Measurements from ENCODE around the gene FHOD3.

Gene FHOD3

DNA sequence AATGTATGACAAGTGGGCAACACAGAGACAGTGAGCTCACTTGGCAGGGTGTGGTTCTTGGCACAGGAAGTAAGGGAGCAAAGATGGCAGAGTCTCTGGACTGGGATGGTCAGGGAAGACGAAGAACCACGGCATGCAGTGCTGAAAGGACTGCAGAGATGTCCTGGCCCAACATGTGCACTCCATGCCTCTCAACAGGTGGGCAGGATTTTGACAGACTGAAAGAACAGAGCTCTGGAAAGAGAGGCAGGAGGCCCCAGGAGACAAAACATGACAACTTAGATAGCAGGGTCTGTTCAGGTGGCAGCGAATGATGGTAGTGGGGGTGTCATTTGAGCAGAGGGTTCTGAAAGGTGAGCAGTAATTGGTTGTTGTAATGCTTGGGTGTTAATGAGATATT lies 180.3 kb downstream of the FHOD3 start:
- DNase-seq (ENCODE audit: low read depth) = no peak

DNA sequence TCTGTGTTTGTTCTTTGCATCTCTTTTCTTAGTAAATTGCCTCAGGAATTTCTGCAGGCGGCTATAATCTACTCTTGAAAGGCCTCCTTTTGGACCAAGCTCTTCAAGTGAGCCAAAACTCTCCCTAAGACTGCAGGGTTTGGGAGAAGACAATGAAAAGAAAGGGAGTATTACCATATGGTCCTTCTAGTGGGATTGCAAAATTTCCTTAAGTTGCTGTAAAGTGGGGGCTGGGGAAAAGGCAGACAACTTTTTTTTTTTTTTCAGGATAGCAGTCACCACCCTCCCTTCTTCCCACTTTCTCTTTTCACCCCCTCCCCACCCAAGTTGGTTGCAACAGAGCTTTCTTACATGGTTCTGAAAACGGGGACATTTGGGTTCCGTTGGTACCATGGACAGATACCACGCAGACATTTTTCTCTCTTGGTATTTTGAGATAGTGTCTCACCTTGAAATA lies 183.7 kb downstream of the FHOD3 start:
- DNase-seq (ENCODE audit: low read depth) = peak; percentile 19

DNA sequence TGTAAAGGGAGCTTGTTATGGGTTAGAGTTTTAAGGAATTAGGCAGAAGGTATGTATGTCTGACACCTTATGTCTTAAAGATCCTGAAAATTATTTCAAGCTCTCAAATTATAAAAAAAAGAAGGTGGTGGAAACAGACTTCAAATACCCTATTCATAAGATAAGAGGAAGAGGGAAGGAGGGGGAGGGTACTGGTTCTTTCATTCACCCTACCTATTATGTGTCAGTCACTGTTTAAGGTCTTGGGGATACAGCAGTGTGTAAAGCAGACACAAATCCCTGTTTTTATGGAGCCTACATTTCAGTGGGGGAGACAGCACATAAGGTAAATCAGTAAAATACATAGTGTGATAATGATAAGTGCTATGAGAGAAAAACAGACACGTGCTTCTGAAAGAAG lies 184.4 kb downstream of the FHOD3 start:
- no peak for DNase-seq (ENCODE audit: low read depth)

DNA sequence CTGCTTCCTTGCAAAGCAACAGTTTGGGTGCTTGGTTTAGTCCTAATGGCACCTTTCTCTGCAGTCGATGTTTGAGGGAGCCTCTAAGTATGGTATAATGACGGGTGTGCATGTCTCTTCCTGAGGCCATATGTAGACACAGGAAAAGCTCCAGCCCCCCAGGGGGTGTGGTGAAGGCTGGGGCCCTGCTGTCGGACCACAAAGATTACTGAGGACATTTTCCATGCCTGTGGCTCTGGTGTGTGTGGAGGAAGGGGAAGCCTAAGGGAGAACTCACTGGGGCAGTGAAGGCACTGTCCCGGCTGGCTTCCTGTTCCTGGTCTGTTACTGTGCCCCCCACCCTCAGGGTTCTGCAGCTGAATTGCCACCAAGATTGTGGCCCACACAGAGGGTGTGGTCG lies 187.1 kb downstream of the FHOD3 start:
- no peak for DNase-seq (ENCODE audit: low read depth)

DNA sequence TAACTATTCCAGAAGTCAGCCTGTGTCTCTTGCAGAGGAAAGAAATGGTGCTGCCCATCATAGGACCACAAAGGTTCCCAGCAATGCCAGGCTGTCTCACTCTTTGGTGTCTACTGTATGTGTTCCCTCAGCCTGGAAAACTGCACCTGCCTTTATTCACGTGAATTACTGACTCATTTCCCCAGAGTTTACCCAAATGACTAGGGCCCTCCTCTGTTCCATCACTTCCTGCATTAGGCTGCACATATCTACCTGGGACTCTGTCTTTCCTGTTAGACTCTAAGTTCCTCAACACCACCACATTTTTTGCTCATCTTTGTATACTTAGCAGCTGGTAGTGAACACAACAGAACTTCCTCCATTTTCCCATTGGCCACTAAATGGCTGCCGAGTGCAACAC lies 188.3 kb downstream of the FHOD3 start:
- no peak for DNase-seq (ENCODE audit: low read depth)

DNA sequence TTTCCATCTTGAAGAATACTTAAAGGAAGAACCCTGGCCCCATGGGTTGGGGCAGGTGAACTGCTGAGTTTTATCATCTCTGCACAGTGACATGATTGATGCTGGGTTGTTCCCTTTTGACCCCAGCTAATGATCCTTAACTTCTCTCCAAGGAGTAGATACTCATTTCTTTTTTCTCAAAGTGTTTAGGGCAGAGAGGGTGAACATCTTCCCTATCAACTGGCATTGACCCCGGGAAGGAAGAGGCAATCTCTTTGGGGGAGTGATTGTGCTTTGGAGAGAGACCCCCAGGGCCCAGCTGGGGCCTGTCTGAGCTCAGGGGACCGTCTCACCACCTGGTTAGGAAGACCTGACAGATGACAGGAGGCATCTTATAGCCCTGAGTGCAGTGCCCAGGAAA lies 190.6 kb downstream of the FHOD3 start:
- DNase-seq (ENCODE audit: low read depth) = no peak

DNA sequence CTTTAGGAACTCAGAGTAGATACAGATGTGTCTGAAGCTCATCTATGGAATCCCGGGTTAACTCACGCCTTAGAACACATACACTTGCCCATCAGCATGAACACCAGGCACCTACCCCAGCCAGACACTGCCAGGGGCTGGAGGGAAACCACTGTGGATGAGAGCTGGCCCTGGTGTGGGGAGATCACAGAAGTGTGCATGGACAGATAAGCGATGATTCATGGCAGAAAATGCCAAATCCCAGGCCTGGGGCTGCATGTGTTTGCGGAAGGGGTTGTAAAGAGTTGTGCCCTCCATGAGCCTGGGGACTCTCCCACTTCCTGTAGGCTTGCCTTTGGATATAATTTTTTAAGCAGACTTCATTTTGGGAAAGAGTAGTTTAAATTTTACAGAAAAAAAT lies 193.4 kb downstream of the FHOD3 start:
- DNase-seq (ENCODE audit: low read depth) = no peak

DNA sequence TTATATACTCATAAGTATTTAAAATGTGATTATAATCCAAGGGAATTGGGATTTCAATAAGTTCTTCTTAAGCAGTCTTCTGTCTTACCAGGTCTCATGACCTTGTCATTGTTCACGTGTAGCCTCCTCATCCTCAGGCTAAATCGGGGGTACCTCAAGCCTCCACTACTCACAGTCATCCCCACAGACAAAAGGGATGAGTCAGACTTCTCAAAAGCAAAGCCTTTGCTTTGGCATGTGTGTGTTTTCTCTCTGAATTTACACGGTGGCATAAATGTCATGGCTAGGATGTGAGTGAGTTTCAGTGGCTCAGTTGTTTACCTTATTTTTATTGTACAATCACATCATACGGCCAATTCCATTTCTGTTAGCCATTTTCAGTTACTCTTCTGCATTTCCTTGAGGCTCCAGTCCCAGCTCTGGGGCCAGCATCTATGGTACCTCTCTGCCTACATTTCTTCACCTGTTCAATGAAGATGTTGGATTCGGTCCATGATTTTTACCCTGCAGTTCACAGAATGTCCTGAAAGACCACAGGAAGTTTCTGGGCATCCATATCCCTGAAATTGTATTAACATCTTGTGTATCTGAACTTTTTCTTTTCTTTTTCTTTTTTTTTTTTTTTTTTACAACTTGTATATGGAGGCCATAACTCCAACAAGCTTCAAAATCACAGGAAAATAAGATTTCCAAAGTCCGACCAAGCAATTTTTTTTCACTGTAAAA lies 195.3 kb downstream of the FHOD3 start:
- no peak for DNase-seq (ENCODE audit: low read depth)

DNA sequence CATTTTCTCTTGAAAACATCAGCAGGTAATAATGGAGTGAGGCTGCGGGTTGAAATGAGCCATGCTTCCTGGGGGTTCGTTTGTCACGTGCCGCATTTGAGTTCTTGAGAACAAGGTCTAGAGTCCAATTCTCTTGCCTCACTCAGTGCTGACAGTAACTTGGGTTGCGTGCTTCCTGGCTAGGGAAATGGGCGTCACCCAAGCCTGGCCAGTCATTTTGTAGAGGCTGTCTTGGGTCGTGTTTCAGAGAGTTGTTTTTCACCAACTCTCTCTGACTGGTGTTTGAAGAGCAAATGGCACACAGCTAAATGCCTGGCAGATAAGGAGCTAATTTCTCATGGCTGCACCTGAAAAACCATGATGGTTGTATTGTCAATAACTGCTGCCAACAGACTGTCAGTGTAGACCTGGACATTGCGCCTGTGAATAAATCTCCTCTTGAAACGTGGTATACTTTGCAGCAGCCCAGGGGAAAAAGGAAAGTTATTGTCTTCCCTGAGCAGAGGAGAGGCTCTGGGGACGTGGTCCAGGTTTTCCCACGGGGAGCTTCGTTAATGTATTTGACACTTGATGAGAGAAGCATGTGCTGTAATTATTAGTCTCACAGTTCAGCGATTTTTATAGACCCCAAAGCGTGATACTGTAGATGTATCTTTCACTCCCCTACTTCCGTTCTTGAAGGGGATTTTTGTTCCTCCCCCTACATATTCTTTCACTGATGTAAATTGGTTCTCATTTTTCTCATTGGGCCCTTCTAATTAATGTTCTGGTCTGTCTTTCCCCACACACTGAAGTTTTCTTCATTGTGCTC lies 196.0 kb downstream of the FHOD3 start:
- peak; percentile 46 for DNase-seq (ENCODE audit: low read depth)

DNA sequence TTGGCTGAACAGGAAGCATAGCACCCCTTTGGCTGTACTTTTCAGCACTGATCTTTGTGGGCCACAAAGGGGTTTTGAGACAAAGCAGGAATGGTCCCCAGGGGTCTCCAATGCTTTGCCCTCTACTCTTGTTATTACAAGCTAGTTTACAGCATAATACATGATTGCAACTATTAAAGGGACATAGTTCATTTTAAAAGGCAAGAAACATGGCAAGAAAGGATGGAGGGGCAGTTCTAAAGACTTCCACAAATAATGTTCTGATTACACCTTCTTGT lies 196.6 kb downstream of the FHOD3 start:
- DNase-seq (ENCODE audit: low read depth) = no peak

DNA sequence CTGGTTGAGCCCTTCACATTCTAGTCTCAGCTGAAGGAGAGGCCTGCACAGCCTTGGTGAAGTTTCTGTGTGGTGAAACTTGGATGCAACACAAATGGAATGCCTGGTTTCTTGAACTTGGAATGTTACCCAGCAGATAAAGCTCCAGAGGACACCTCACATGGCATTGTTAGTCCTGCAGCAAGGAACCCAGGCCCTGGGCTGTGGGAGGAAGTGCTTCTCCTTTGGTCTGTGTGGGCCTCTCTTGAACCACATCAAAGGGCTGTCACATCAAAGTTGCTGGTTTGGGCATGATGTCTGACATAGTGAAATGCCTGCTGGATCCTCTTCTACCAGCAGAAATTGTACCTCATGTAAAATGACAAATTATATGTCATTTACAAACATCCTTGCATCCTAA lies 198.5 kb downstream of the FHOD3 start:
- peak; percentile 37 for DNase-seq (ENCODE audit: low read depth)

DNA sequence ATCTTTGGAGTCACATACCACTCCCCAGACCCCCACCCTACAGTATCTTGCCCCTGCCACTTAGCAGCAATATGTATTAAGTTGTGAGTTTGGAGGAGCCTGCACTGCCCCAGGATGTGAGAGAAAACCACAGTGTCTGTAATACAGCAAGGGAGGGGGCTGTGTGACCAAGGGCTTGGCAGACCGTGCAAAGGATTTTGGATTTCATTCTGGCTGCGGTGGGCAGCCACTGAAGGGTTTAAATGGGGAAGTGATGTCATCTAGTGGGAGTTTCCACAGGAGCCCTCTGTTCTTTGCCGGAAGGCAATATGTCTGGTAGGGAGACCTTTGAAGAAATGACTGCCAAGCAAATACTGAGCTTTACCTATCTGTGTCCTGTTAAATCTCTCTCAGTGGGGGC lies 202.4 kb downstream of the FHOD3 start:
- DNase-seq (ENCODE audit: low read depth) = no peak

DNA sequence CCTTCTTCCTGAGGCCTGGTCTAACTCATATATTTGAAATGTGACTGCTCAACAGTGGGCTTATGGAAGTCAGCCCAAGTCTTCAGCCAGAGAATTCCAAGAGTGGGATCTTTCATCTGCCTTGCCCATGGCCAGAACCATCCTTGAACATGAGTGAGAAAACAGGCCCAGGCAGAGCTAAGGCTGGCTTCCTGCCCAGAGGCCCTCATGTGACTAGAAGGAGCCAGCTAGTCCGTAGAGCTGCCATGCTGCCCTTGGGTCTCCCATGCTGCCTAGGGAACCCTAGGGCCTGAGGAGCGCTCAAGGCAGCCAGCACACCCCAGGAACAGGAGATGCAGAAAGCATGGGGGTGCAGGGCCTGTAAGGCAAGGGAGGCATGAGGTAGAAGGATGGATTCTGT lies 203.6 kb downstream of the FHOD3 start:
- DNase-seq (ENCODE audit: low read depth) = no peak

DNA sequence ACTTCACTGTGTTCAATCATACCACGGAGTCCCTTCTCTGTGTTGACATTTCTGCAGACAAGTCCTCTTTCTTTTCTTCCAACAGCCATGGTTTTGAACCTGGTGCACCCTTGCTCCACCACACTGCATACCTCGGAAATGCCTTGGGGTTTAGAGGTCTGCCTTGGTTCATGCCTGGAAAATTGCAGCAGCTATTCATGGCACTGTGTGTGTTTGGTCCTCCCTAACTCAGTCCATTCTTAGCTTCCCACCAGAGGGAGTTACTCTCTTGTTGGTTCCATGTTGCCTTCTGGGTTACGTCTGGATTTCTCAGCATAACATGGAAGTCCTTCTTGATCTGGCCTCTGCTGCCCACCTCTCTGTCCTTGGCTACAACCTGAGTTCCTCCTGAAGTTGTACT lies 206.0 kb downstream of the FHOD3 start:
- DNase-seq (ENCODE audit: low read depth) = peak; percentile 42

DNA sequence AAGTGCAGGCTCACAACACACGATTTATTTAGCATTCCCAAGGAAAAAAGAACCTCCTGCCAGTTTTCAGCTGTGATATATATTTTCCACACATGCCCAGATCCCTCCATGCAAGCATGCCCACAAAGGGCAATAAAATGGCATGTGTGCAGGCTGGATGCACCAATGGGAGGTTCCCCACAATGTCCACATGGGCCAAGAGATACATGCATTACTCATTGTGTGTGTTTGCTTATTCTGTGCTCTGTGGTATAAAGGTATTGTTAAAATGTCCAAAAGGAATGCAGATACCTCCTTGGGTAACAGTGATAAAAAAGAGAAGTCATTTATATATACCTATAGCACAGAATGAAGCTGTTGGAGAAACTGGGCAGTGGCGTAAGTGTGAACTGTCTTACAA lies 207.4 kb downstream of the FHOD3 start:
- no peak for DNase-seq (ENCODE audit: low read depth)

DNA sequence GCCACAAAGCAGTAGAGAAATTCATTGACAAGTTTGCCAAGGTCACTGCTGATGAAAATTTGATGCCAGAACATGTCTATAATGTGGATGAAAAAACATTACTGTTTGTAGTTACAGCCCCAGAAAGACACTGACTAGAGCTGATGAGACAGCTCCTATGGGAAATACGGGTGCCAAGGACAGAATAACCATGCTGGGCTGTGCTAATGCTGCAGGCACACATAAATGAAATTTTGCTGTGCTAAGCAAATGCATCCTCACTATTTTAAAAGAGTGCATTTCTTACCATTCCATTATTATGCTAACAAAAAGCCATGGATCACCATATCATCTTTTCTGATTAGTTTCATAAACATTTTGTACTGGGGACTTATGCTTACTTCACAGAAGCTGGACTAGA lies 208.2 kb downstream of the FHOD3 start:
- DNase-seq (ENCODE audit: low read depth) = no peak

DNA sequence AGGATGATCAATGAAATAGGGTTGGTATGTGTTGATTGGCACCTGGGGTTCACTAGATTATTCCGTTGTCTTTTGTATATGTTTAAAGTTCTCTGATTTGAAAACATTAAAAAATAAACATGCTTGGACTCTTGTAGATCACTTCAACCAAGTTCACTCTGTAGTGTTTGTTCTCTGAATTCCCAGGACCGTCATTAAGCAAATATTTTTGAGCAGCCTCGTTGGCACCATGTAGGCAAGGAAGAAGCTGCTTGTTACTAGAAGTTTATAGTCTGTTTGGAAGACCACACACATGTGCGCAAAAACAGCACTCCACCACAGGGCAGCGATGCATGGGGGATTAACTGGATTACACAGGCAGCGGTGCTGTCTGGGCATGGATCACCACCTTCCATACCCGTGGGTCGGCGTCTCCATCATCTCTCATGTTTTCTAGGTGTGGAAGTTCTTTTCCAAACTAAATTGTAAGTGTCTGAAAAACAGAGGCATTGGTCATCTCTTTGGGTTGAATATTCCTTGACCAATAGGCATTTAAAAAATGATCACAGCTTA lies 212.2 kb downstream of the FHOD3 start:
- no peak for DNase-seq (ENCODE audit: low read depth)

DNA sequence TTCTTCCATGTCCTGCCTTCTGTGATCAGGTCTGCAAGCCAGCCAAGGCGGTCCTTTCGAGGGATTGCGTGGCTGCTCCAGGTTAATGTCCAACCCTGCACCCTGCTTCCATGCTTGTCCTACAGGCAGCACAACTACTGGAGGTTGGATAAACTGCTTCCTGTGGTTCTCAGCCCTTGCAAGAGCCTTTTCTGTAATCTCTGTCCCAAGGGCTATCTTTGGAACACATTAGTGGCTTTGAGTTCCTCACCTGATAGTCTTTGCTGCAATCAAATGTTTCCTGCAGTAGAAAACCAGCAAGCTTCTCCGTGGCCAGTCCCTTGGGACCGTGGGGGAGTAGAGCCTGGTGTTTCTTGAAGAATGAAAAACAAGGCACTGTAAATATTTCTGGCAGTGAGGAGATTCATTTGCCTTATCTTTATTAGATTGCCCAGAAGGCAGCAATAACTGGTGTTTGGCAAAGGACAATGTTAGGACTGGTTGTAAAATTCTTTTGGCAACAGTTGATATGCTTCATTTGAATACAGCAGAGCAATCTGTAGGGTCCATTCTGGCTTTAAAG lies 214.4 kb downstream of the FHOD3 start:
- DNase-seq (ENCODE audit: low read depth) = peak; percentile 55

DNA sequence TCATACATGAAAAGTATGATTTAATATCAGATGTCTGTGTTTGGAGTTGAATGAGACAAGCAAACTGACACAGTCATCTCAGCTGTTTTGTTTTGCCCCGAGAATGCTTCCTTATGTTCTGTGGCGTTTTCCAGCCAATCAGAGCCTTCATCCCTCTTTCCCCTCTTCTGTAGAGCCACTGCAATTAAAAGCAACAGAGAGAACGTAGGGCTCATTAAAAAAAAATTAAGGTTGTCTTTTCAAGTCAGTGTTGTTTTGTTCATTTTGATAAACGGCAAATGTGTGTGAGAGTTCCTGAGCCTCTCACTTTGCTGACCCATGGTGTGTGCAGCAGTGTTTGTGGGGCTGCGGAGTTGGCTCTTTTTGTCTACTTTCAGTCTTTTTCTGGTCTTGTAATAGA lies 216.0 kb downstream of the FHOD3 start:
- DNase-seq (ENCODE audit: low read depth) = no peak

DNA sequence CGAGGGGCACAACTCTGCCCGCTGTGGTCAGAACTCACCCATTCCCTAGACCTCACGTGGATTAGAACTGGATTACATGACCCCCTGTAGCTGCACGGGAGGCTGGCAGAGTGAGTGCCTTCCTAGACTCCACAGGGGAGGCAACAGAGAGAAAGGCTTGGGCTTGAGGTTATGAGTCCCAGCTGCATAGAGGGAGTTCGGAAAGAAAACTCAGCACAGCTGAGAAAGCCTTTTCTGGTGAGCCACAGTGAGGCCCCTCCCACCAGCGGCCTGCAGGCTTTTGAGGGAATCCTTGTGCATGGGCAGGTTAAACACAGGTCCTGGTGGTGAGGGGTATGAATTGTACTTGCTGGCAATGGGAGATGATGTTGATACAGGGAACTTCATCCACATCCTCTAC lies 217.3 kb downstream of the FHOD3 start:
- peak; percentile 35 for DNase-seq (ENCODE audit: low read depth)

DNA sequence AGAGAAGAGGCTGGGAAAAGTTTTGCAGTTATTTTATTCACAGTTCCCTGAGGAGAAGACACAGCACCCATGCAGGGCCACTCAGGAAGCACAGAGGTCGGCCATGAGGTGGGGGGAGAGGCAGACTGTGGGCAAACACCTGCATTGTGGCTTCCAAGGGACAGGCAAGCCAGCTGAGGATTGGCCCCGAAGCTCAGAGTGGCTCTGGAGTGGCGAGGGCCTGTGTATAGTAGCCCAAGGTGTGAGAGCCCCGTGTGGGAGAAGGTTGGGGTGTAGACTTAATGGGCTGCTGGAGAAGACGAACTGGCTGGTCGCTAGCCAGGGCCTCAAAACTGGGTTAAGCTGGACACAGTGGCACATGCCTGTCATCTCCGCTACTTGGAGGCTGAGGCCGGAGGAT lies 218.7 kb downstream of the FHOD3 start:
- DNase-seq (ENCODE audit: low read depth) = no peak

DNA sequence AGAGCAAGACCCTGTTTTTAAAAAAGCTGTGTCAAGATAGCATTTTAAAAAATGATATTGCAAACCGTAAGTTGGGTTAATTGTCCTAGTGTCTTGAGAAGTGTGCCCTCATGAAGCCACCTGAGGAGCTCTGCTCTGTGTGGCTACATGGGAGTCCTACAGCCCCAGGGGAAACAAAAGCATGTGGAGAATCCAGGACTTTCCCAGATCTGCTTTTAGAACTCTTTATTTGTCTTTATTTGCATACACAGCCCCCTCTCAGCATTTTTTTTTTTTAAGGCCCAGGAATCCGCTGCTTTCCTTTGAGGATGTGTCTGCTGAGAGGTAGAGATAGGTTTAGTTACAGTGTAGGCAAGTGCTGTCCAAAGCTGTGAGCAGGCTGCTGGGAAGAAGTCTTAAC lies 219.2 kb downstream of the FHOD3 start:
- no peak for DNase-seq (ENCODE audit: low read depth)

DNA sequence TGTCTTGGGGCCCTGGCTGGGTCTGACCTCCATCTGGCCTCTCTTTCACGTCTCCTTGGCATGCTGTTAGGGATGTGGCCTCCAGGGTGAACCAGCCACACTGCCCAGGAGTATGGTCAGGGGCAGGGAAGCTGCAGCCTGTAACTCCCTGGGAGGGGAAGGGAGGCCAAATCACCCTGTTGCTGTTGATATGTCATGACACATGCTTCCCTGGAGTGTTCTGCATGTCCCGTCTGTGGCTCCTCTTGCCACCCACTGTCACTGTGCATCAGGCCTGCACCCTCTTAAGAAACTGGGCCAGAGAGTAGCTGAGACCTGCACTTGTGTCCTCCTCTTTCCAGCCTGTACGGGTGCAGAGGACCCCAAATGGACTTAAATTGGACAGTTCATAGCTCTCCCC lies 221.3 kb downstream of the FHOD3 start:
- peak; percentile 22 for DNase-seq (ENCODE audit: low read depth)
